Pancreas (tissue), 10 donors: ENCODE measurements around the gene DOC2A. TPM values are rescaled to one million over a fixed set of nuclear protein-coding genes. Genes with fewer than 3 reads are reported as not detected.
"Not testable (repeated sequence)": the region's sequence is repeated elsewhere in the genome, so short reads cannot be mapped to it uniquely, and the experiment has no call there.

Experiments
- ATAC-seq, 4 donors: fragments of 200-7000 bp; cut with Tn5 transposase; one replicate each; pipeline versions ENCODE4 v1.8.0 to v1.9.1; 2020; ENCODE audit warnings: mild to moderate bottlenecking in 4 of 4, moderate library complexity in 4 of 4
- DNase-seq, 6 donors: peaks; one replicate each; pipeline ENCODE4 v3.0.0-alpha.2; 2020
- FAIRE-seq: peaks from 2 replicates; lab custom pipeline; 2012; peaks lifted over from hg19 to GRCh38; lab: Jason Lieb, UNC
- H3K27ac ChIP-seq, 4 donors: fragments of 200-600 bp; sonication (generic); 1 replicate in 3 of 4; 2 replicates in 1 of 4; pipeline versions ENCODE4 v1.5.0 to v1.8.0; 2020
- H3K27me3 ChIP-seq, 4 donors: fragments of 200-600 bp; one replicate each; pipeline ENCODE4 v1.8.0; 2021
- H3K36me3 ChIP-seq, 3 donors: fragments of 200-600 bp; sonication (generic) in 1 of 3; one replicate each; pipeline versions ENCODE4 v1.5.0 to v1.8.0; 2020 to 2021
- H3K4me1 ChIP-seq, 3 donors: fragments of 200-600 bp; one replicate each; pipeline ENCODE4 v1.8.0; 2021
- H3K4me3 ChIP-seq, 4 donors: fragments of 200-600 bp; sonication (generic) in 2 of 4; one replicate each; pipeline versions ENCODE4 v1.5.0 to v1.8.0; 2020 to 2021
- H3K9me3 ChIP-seq, 4 donors: fragments of 200-600 bp; one replicate each; pipeline ENCODE4 v1.8.0; 2021
- WGBS, 2 donors: extraction: QIAGEN DNeasy Blood & Tissue Kit; methylation state at CpG; one replicate each; pipeline ENCODE4 v1.1.7; 2013; 5-methylcytosine and 5-hydroxymethylcytosine counted together
- intact Hi-C, 3 donors: fragments of 100-400 bp; cut with DNase I; formaldehyde crosslinking; loops; one replicate each; pipeline versions ENCODE4 v1.11.1 to v1.14.2; 2022
- polyA plus RNA-seq, 2 donors: library from polyadenylated mRNA; stranded (reverse); fragments of 200-250 nt; gene quantifications; one replicate each; pipeline ENCODE4 v1.2.3, GENCODE V29; 2013
- total RNA-seq, 6 donors: library from RNA; stranded (reverse); fragmentation: NEBNext Ultra II Directional in 4 of 6; extraction: Animal tissue kit (Norgen Biotek cat#: 25700) in 4 of 6; gene quantifications; one replicate each; pipeline versions ENCODE4 v1.2.1 to v1.2.4, GENCODE V29; 2021 to 2023
- TF ChIP-seq, protein P1 (sequence below), 4 donors: fragments of 200-600 bp; sonication (generic) in 3 of 4; IDR thresholded peaks; one replicate each; pipeline versions ENCODE4 v1.5.0 to v1.8.0; 2021; ENCODE audit warnings: antibody characterized with exemption in 4 of 4
- donor health status: healthy with polysubstance abuse.
- donor health status: DM: no; HTN: no; CAD: no; lungs with moderate emphysema.
- donor health status: DM: no; HTN: no; CAD: no.
- donor health status: control.
- donor health status: control.
- donor health status: Bipolar disorder and iron deficiency.
- donor health status: DM: yes; HTN: yes; CAD: no.
- donor health status: DM: no; HTN: no; CAD: no.
- donor health status: DM: no; HTN: no; CAD: no.
- donor health status: DM: yes; HTN: yes; CAD: no.

The DOC2A gene
- total and polyA plus RNA-seq, 8 donors = 0.19 to 4.4 (median 0.47) TPM

DNA sequence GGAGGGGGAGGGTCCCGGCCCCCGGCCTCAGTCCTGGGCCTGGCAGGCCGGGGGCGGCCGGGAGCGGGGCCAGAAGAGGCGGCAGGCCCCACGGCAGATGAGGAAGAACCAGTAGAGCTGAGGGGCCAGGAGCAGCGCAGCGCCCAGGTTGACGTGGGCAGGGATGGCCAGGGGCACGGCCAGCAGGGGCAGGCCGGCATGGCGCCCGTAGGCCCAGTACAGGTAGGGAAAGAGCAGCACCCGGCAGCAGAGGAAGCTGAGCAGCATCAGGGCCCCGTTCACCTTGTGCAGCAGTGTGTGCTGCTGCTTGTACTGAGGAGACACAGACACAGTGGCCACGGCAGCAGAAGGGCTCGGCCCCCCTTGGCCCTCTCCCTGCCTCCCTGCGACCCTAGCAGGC is 14.3 kb upstream of the DOC2A start:
- TF ChIP-seq, protein P1, sequence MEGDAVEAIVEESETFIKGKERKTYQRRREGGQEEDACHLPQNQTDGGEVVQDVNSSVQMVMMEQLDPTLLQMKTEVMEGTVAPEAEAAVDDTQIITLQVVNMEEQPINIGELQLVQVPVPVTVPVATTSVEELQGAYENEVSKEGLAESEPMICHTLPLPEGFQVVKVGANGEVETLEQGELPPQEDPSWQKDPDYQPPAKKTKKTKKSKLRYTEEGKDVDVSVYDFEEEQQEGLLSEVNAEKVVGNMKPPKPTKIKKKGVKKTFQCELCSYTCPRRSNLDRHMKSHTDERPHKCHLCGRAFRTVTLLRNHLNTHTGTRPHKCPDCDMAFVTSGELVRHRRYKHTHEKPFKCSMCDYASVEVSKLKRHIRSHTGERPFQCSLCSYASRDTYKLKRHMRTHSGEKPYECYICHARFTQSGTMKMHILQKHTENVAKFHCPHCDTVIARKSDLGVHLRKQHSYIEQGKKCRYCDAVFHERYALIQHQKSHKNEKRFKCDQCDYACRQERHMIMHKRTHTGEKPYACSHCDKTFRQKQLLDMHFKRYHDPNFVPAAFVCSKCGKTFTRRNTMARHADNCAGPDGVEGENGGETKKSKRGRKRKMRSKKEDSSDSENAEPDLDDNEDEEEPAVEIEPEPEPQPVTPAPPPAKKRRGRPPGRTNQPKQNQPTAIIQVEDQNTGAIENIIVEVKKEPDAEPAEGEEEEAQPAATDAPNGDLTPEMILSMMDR (IDR thresholded peaks at IDR 0.05) = no peak
- WGBS, 2 donors = 50 to 65% methylated on average over 20 of the region's 20 CpGs
- FAIRE-seq (no peak), DNase-seq (no peak), ATAC-seq (no peak)
- Histone ChIP-seq H3K9me3 (no peaks in the 10 kb centered on the region), H3K27ac (no peak overlapping the region), H3K27me3 (no peaks in the 10 kb centered on the region), H3K4me1 (no peaks in the 10 kb centered on the region), H3K4me3 (no peak overlapping the region), H3K36me3 (no peaks in the 10 kb centered on the region)
- intact Hi-C loops = no loop called here

DNA sequence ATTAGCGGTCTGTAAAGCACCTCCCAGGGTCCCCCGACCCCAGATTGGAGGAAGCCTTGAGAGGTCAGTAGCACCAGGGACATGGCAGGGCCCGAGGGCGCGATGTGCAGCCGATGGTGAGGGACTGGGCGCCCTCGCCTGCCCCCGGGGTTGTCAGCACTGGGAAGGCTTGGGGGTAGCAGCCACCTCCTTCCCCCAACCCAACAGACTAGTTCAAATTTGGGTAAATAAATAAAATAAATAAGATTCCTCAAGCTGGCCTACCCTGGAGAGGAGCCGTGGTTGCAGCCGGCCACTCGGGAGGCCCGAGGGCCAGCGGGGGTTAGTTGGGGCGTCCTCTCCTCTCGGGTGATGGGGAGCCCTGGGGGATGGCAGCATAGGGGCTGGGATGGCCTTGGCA is 13.6 kb upstream of the DOC2A start:
- no peaks in the 10 kb centered on the region for H3K36me3 ChIP-seq
- DNase-seq (no peak), ATAC-seq (no peak), FAIRE-seq (no peak)
- no peak overlapping the region for H3K4me3 ChIP-seq
- WGBS, 2 donors = 39 to 57% methylated on average over 12 to 16 of the region's 16 CpGs
- no peaks in the 10 kb centered on the region for H3K27me3 ChIP-seq
- intact Hi-C loops = loop anchor here in 1 of 3 donors (5.0 kb wide), 1 partner anchor 327 kb away; no protein-coding TSS in a partner anchor
- TF ChIP-seq, protein P1 (IDR thresholded peaks at IDR 0.05) = no peak
- H3K4me1 ChIP-seq = no peaks in the 10 kb centered on the region
- no peak overlapping the region for H3K27ac ChIP-seq
- no peaks in the 10 kb centered on the region for H3K9me3 ChIP-seq

DNA sequence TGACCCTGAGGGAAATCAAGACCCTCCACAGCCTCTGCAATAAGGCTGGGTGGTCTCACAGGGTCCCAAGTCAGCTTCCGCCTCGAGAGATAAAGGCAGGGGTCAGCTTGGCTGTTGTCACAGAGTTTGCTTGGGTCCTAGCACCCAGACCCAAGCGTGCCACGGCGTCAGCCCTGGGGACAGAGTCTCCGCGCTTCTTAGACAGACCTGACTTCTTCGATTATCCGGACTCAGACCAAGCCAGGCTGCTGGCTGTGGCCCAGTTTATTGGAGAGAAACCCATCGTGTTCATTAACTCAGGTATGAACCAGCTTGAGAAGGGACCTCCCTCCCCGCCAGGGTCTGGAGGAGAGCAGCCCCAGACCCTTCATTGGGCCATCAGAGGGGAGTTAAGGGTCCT is 12.8 kb upstream of the DOC2A start:
- intact Hi-C loops = loop anchor here in 1 of 3 donors (5.0 kb wide), 1 partner anchor 326 kb away; no protein-coding TSS in a partner anchor
- TF ChIP-seq, protein P1 (IDR thresholded peaks at IDR 0.05) = no peak
- FAIRE-seq (no peak), ATAC-seq (no peak), DNase-seq (no peak)
- 67 to 69% methylated on average over 11 of the region's 11 CpGs for WGBS, 2 donors
- no peak overlapping the region for H3K27ac ChIP-seq
- no peaks in the 10 kb centered on the region for H3K9me3 ChIP-seq
- no peaks in the 10 kb centered on the region for H3K27me3 ChIP-seq
- H3K36me3 ChIP-seq = no peaks in the 10 kb centered on the region
- H3K4me3 ChIP-seq = no peak overlapping the region
- no peaks in the 10 kb centered on the region for H3K4me1 ChIP-seq

DNA sequence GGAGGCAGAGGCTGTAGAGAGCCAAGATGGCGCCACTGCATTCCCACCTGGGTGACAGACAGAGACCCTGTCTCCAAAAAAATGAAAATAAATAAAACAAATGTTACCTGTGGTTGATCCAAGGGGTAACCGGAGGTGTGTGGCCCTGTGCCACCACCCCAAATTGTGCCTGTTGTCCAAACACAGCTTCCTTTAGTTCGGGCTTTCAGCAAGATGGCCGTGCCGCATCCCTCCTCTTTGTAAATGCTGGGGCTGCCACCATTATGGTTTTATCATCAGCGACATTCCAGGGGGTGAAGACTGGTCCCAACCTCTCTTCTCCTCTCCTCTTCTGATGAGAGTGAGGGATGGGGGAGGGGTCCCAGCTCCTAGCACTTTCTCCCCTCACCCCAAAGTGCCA is 12.1 kb upstream of the DOC2A start, which contains the start of gene C16orf92:
C16orf92 (plus strand) TSS at position 312 of the 400 bp plus-strand sequence. CDS start 143 bp downstream, outside the sequence.
- FAIRE-seq = no peak

DNA sequence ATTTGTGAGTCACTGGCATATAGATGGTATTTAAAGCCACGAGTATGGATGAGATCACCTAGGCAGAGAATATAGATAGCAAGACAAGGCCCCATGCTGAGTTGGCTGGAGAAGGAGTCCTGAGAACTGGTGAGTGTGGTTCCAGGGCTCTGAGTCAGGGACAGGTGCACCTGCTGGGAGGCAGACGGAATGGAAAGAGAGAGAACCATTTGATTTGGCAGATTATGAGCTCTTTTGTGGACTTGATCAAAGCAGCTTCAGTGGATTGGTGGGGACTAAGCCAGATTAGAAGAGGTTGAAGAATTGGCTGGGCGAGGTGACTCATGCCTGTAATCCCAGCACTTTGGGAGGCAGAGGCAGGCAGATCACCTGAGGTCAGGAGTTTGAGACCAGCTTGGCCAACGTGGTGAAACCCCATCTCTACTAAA is 7.9 kb upstream of the DOC2A start:
- TF ChIP-seq, protein P1 (IDR thresholded peaks at IDR 0.05) = no peak
- no peak overlapping the region for H3K4me3 ChIP-seq
- no peaks in the 10 kb centered on the region for H3K4me1 ChIP-seq
- no peaks in the 10 kb centered on the region for H3K9me3 ChIP-seq
- 47 to 52% methylated on average over 4 of the region's 4 CpGs for WGBS, 2 donors
- intact Hi-C loops = no loop called here
- H3K36me3 ChIP-seq = no peaks in the 10 kb centered on the region
- ATAC-seq (no peak), FAIRE-seq (no peak), DNase-seq (no peak)
- H3K27me3 ChIP-seq = no peaks in the 10 kb centered on the region
- H3K27ac ChIP-seq = no peak overlapping the region

More for the DNA sequence above, 12.1 kb upstream of the DOC2A start, which contains the start of gene C16orf92:
- H3K4me3 ChIP-seq = no peak within 1 kb of the TSS
- ATAC-seq = no peak
- TF ChIP-seq, protein P1 (IDR thresholded peaks at IDR 0.05) = no peak
- H3K9me3 ChIP-seq = no peaks in the 10 kb centered on the region
- H3K36me3 ChIP-seq = no peaks in the 10 kb centered on the region
- no peaks in the 10 kb centered on the region for H3K4me1 ChIP-seq
- 51 to 69% methylated on average over 6 of the region's 6 CpGs for WGBS, 2 donors
- no peak for DNase-seq
- intact Hi-C loops = loop anchor here in 1 of 3 donors (5.0 kb wide), 1 partner anchor 326 kb away; no protein-coding TSS in a partner anchor
- no peak within 1 kb of the TSS for H3K27ac ChIP-seq
- H3K27me3 ChIP-seq = no peaks in the 10 kb centered on the region

DNA sequence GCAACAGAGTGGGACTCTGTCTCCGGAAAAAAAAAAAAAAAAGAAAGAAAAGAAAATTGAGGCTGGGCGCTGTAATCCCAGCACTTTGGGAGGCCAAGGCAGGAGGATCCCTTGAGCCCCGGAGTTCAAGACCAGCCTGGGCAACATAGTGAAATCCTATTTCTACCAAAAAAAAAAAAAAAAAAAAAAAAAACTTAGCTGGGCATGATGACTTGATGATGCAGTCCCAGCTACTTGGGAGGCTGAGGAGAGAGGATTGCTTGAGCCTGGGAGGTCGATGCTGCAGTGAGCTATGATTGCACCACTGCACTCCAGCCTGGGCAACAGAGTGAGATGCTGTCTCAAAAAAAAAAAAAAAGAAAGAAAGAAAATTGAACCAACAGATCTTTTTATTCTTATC is 7.1 kb upstream of the DOC2A start:
- H3K4me3 ChIP-seq, intact Hi-C loops, H3K9me3 ChIP-seq, H3K27me3 ChIP-seq, DNase-seq, H3K4me1 ChIP-seq, H3K27ac ChIP-seq, H3K36me3 ChIP-seq, FAIRE-seq, ATAC-seq: not testable (repeated sequence)
- WGBS, 2 donors = 73 to 82% methylated on average over 4 of the region's 4 CpGs
